GM19238 (cell line): ENCODE results near the gene TSPEAR.

Experiments used
- DNase-seq: peaks from one replicate; pipeline ENCODE4 v3.0.0; 2011; ENCODE audit warnings: low spot score; ENCODE audit not compliant: insufficient read length

The TSPEAR gene

GRCh38 chr21:44520326-44521300 lies 190.8 kb downstream of the TSPEAR start:
- DNase-seq: no peak

- no peak for DNase-seq
Measured at GRCh38 chr21:44519346-44520325, 191.7 kb downstream of the TSPEAR start.

DNA sequence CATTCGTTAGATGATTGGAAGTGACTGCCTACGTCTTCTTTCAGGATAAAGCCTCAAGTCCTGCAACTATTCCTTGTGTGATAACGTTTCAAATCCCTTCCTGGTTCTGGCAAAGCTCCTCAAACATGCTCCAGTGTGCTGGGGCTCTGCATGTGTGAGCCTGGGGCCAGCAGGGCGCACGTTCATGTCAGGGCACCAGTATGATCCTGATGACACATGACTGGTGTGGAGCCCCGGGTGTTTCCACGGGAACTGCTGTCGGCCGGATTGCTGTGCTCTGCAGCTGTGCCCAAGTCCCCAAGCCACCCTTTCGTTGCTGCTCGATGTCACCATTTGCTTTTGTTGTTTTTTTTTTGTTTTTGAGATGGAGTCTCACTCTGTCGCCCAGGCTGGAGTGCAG lies 192.7 kb downstream of the TSPEAR start:
- no peak for DNase-seq

DNA sequence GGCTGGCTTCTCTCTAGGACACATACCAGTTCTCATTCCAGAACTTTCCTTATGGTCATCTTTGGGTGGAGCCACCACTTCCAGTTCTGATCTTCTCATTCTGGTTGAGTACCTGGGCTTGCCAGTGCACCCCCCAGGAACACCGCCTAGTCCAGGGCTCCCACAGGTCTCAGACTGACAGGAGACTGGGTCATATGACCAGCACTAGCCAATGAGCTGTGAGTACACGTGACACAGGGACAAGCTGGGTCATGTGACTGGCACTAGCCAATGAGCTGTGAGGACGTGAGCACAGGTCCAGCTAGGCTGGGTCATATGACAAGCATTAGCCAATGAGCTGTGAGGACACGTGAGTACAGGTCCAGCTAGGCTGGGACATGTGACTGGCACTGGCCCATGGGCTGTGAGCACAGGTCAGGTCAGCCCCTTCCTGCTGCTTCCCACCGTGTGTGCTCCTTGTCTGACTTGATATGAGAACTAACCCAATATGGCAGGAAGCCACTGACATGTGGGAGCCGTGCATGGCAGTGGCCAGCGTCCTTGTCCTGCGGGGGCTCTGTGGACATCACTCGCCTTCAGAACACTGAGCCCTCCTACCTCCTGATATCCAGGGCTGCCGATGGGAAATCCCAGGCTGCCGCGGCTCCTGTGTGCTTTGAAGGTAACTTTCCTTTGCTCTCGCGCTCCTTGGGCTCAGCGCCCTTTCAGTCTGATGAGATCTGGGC lies 194.0 kb downstream of the TSPEAR start:
- DNase-seq: peak; percentile 58

GRCh38 chr21:44516828-44517174 lies 194.6 kb downstream of the TSPEAR start:
- no peak for DNase-seq

GRCh38 chr21:44516342-44516741 lies 195.0 kb downstream of the TSPEAR start:
- no peak for DNase-seq

DNA sequence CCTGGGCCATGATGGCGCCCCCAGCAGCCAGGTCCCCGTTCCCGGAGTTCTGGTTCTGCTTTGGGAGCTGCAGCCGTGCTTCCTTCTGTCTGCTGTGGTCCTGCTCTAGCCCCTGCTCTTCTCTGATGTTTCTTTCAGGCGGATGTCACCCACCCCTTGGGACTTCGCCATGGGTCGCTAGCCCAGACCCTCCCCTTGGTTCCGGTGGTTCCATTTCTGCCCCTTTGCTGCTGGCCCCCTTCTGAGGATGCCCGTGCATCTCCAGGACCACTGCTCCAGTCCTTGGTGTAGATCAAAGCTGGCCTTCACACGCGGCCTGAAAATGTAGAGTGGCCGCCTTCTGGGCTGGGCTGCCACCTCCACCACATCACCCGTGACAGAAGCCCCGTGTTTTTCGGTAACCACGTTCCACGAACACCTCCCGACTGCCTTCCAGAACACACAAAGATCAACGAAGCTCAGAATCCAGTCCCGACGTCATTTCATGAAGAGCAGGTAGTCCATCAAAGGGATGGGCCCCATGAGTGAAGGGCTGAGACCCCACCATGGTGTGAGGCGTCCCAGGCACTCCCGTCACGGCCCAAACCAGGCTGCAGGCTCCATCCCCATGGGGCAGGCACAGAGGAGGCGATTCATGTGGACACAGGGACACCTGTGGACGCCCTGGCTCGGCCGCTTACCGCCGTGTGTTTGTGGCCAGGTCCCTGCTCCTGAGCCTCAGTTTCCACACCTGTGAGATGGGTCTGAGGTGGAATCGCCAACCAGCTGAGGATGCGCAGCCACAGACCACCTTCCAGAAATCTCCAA lies 195.8 kb downstream of the TSPEAR start:
- DNase-seq: no peak

DNA sequence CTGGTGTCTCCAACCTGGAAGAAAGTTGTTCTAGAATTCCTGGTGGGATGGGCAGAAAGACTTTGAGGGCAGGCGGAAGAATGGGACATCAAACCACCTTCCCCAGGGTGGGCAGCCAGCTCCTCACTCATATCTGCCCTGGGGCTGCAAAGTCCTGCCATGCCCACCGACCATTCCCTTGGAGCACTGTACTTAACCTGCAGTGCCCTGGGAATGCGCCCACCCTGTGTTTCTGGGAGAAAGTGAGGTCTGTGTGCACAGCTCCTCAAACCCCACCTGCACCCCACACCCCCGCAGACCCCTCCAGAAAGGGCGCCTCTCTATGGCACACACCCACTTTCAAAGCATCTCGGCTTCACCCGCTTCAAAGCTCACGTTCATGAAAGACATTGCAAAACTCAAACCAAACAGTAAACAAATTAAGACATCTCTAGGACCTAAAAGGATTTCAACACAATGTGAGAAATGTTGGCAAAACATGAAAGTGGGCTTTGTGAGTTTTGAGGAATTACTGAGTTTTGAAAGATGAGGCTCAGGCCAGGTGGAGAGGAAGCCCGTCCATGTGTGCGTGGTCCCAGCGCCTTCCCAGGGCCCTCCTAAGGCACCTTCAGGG lies 196.5 kb downstream of the TSPEAR start:
- no peak for DNase-seq

- DNase-seq: no peak
Measured at GRCh38 chr21:44514218-44514520, 197.2 kb downstream of the TSPEAR start.

GRCh38 chr21:44513389-44514217 lies 197.8 kb downstream of the TSPEAR start:
- no peak for DNase-seq

GRCh38 chr21:44512496-44513388 lies 198.6 kb downstream of the TSPEAR start:
- no peak for DNase-seq

DNA sequence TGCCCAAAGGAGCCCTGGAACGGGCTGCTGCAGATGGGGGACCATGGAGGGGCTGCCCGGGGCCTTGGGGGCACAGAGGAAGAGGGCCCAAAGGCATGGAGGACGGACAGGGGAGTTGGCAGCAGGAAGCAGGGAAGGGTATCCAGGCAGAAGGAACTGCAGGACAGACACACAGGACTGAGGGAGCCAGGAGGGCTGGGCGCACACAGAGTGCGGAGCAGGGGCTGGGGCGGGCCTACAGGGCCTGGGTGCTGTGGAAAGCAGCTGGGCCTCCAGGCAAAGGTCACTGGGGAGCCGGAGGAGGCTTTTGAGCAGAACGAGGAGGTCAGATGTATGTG lies 199.5 kb downstream of the TSPEAR start:
- DNase-seq: no peak

DNA sequence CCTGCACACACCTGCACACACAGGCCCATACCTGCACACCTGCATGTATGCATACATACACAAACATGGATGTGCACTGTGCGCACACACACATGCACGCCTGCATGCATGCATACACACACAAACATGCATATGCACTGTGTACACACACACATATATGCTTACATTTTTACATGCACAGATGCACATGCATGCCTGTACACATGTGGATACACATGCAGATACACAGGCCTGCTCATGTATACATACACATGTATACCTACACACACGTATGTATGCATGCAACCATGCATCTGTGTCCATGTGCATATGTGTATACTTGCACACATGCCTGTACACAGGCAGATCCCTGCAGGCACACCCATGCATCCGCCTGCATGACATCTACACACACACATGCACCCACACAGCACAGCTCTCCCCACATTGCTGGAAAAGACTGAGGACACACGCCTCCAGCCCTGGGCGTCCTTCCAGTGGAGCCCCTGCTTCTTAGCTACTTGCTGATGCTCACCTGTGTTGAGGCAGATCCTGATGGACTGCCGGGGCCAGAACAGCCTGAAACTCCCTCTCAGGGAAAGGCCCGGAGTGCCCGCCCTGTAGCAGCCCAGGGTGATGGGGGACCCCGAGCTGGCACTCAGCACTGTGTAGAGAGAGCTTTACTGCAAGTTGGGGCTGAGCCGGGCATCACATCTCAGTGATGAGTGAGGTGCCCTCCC lies 200.0 kb downstream of the TSPEAR start:
- no peak for DNase-seq

- peak; percentile 75 for DNase-seq
Measured at GRCh38 chr21:44510508-44511218, 200.7 kb downstream of the TSPEAR start.

GRCh38 chr21:44510109-44510507 lies 201.3 kb downstream of the TSPEAR start:
- no peak for DNase-seq

GRCh38 chr21:44509539-44509938 lies 201.8 kb downstream of the TSPEAR start:
- no peak for DNase-seq
